ENCODE results near the gene GUCY2F.

Gene GUCY2F

DNA sequence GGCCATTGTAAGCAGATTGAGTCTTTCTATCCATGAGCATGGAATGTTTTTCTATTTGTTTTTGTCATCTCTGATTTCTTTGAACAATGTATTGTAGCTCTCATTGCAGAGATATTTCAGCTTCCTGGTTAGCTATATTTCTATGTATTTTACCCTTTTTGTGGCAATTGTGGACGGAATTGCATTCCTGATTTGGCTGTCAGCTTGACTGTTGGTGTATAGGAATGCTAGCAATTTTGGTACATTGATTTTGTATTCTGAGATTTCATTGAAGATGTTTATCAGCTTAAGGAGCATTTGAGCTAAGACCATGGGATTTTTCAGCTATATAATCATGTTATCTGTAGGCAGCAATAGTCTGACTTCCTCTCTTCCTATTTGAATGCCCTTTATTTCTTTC, 154.6 kb downstream of the GUCY2F start:
- no peak for DNase-seq
